ENCODE measurements around the gene FAM151B. TPM values are rescaled to one million over a fixed set of nuclear protein-coding genes. Genes with fewer than 3 reads are reported as not detected.
"Not testable (repeated sequence)": the region's sequence is repeated elsewhere in the genome, so short reads cannot be mapped to it uniquely, and the experiment has no call there.

The FAM151B gene
- total RNA-seq, 2 donors from 2014 or later, result 2.1 to 3.2 TPM

GRCh38 chr5:80576383-80576782 lies 88.5 kb downstream of the FAM151B start:
- no peak for DNase-seq (ENCODE audit: low spot score)
- intact Hi-C loops (cut with DNase I), result no loop called here

GRCh38 chr5:80577707-80578106 lies 89.8 kb downstream of the FAM151B start:
- intact Hi-C loops (cut with DNase I), result no loop called here
- DNase-seq (ENCODE audit: low spot score), result no peak

- no peak for DNase-seq (ENCODE audit: low spot score)
- intact Hi-C loops (cut with DNase I), result no loop called here
These were observed 91.2 kb downstream of the FAM151B start for GRCh38 chr5:80579050-80579449.

- intact Hi-C loops (cut with DNase I); DNase-seq (ENCODE audit: low spot score): not testable (repeated sequence)
These were observed 92.4 kb downstream of the FAM151B start for GRCh38 chr5:80580291-80580690.

GRCh38 chr5:80584770-80585169 lies 96.9 kb downstream of the FAM151B start:
- intact Hi-C loops (cut with DNase I), result no loop called here
- DNase-seq (ENCODE audit: low spot score), result no peak

GRCh38 chr5:80588858-80589540 lies 101.1 kb downstream of the FAM151B start:
- intact Hi-C loops (cut with DNase I), result no loop called here
- no peak for DNase-seq (ENCODE audit: low spot score)

- DNase-seq (ENCODE audit: low spot score), result no peak
- intact Hi-C loops (cut with DNase I), result no loop called here
These were observed 102.9 kb downstream of the FAM151B start for GRCh38 chr5:80590766-80591165.

GRCh38 chr5:80591352-80591751 lies 103.5 kb downstream of the FAM151B start:
- intact Hi-C loops (cut with DNase I), result no loop called here
- DNase-seq (ENCODE audit: low spot score), result no peak

- DNase-seq (ENCODE audit: low spot score), result no peak
- intact Hi-C loops (cut with DNase I), result no loop called here
These were observed 104.2 kb downstream of the FAM151B start for GRCh38 chr5:80592105-80592504.

Other genes starting within 250 kb of the FAM151B start
- gene SERINC5, start 232.1 kb upstream of the FAM151B start, total RNA-seq, result 10 to 100 TPM; 13.5 to 14.7 TPM
- not detected for gene SPZ1, start 168.1 kb upstream of the FAM151B start, total RNA-seq
- 10 to 100 TPM; 35.2 to 41.3 TPM for gene ZFYVE16, start 80.0 kb upstream of the FAM151B start, total RNA-seq
- not detected for gene ANKRD34B, start 82.2 kb downstream of the FAM151B start, total RNA-seq
- 10 to 100 TPM; 12.3 to 13.0 TPM for gene MSH3, start 166.6 kb downstream of the FAM151B start, total RNA-seq
- 1 to 10 TPM; 3.6 to 9.3 TPM for gene DHFR, start 166.9 kb downstream of the FAM151B start, total RNA-seq

Data from posterior vena cava (tissue), 2 donors.